B cell (primary cell): ENCODE measurements around the gene ARV1. TPM values are rescaled to one million over a fixed set of nuclear protein-coding genes. Genes with fewer than 3 reads are reported as not detected.

ENCODE experiments used
- ATAC-seq: fragments of 200-7000 bp; cut with Tn5 transposase; one replicate; pipeline ENCODE4 v1.10.0; 2021; ENCODE audit warnings: low read depth, mild to moderate bottlenecking, moderate number of reproducible peaks, moderate library complexity
- CTCF ChIA-PET: fragments of 350-600 bp; sonication (Branson Sonifier 250); formaldehyde crosslinking; loops from one replicate; lab custom pipeline; 2021; ENCODE audit warnings: antibody characterized with exemption, inconsistent platforms; lab: Charles Lee
- POLR2A ChIA-PET: fragments of 350-600 bp; sonication (Branson Sonifier 250); formaldehyde crosslinking; loops from one replicate; lab custom pipeline; 2021; ENCODE audit warnings: antibody characterized with exemption; lab: Charles Lee
- DNase-seq: peaks from one replicate; pipeline ENCODE4 v3.0.0; 2013
- H2AFZ ChIP-seq: 2 replicates; pipeline ENCODE4 v1.6.1; 2012; ENCODE audit warnings: mild to moderate bottlenecking, low read depth, low read length; ENCODE audit not compliant: insufficient read depth, poor library complexity, severe bottlenecking
- H3K27ac ChIP-seq, 2 donors: 1 replicate in 1 of 2; 2 replicates in 1 of 2; pipeline ENCODE4 v1.5.1; 2012 to 2013; ENCODE audit warnings: low read length in 2 of 2, mild to moderate bottlenecking in 2 of 2, moderate library complexity in 1 of 2
- H3K27me3 ChIP-seq, 4 experiments: fragments of 200-600 bp in 1 of 4; sonication (generic) in 1 of 4; replicated peaks in 1 of 4; 1 replicate in 2 of 4; 2 replicates in 2 of 4; pipeline versions ENCODE4 v1.6.1 to v1.7.0; 2013 to 2016; ENCODE audit warnings: low read length in 3 of 4, mild to moderate bottlenecking in 2 of 4, mixed read lengths in 1 of 4, moderate library complexity in 1 of 4; ENCODE audit not compliant: insufficient read depth in 4 of 4, control insufficient read depth in 3 of 4; ENCODE audit errors: control extremely low read depth in 1 of 4
- H3K36me3 ChIP-seq, 2 experiments: replicated peaks in 1 of 2; 1 replicate in 1 of 2; 2 replicates in 1 of 2; pipeline versions ENCODE4 v1.6.1 to v1.7.1; 2013; ENCODE audit warnings: low read length in 1 of 2; ENCODE audit not compliant: insufficient read depth in 2 of 2, control insufficient read depth in 1 of 2; ENCODE audit errors: control extremely low read depth in 1 of 2, extremely low read depth in 1 of 2
- H3K4me1 ChIP-seq, 2 donors: fragments of 200-600 bp in 1 of 2; sonication (generic) in 1 of 2; 1 replicate in 1 of 2; 2 replicates in 1 of 2; pipeline versions ENCODE4 v1.5.1 to v1.6.1; 2013 to 2017; ENCODE audit warnings: low read length in 2 of 2; ENCODE audit not compliant: control insufficient read depth in 2 of 2, insufficient read depth in 2 of 2
- H3K4me2 ChIP-seq: replicated peaks from 2 replicates; pipeline ENCODE3; 2012; ENCODE audit warnings: mild to moderate bottlenecking, low read depth, low read length; ENCODE audit not compliant: poor library complexity, severe bottlenecking
- H3K4me3 ChIP-seq, 5 experiments: fragments of 200-600 bp in 1 of 5; sonication (generic) in 1 of 5; 1 replicate in 3 of 5; 2 replicates in 2 of 5; pipeline versions ENCODE4 v1.5.1 to v1.7.0; 2011 to 2016; ENCODE audit warnings: low read length in 4 of 5, mild to moderate bottlenecking in 4 of 5, low read depth in 2 of 5, control low read depth in 1 of 5, moderate library complexity in 1 of 5; ENCODE audit not compliant: insufficient read depth in 1 of 5; ENCODE audit errors: control extremely low read depth in 1 of 5, extremely low read depth in 1 of 5
- H3K79me2 ChIP-seq: fragments of 200-600 bp; sonication (generic); one replicate; pipeline ENCODE4 v1.6.0; 2016; ENCODE audit warnings: low read length; ENCODE audit not compliant: control insufficient read depth, insufficient read depth
- H3K9ac ChIP-seq: fragments of 200-600 bp; sonication (generic); 2 replicates; pipeline ENCODE4 v1.6.1; 2017; ENCODE audit warnings: mild to moderate bottlenecking, low read length, moderate library complexity
- H3K9me3 ChIP-seq, 3 donors: one replicate each; pipeline versions ENCODE4 v1.6.1 to v1.7.1; 2013; ENCODE audit warnings: low read length in 2 of 3; ENCODE audit not compliant: control insufficient read depth in 2 of 3, insufficient read depth in 1 of 3; ENCODE audit errors: control extremely low read depth in 1 of 3
- H4K20me1 ChIP-seq: 2 replicates; pipeline ENCODE4 v1.6.0; 2012; ENCODE audit warnings: mild to moderate bottlenecking, low read length; ENCODE audit not compliant: insufficient read depth, control insufficient read depth, poor library complexity, severe bottlenecking
- H3K27ac Mint-ChIP-seq: one replicate; pipeline ENCODE4 v1.8.0; 2021; ENCODE audit warnings: mixed read lengths
- H3K27me3 Mint-ChIP-seq: one replicate; pipeline ENCODE4 v1.8.0; 2021; ENCODE audit warnings: mixed read lengths
- H3K4me1 Mint-ChIP-seq: one replicate; pipeline ENCODE4 v1.8.0; 2021; ENCODE audit warnings: mixed read lengths
- H3K4me3 Mint-ChIP-seq: one replicate; pipeline ENCODE4 v1.8.0; 2021; ENCODE audit warnings: mixed read lengths
- H3K9me3 Mint-ChIP-seq: one replicate; pipeline ENCODE4 v1.8.0; 2022; ENCODE audit warnings: mixed read lengths; ENCODE audit not compliant: insufficient read depth
- EZH2 ChIP-seq: IDR thresholded peaks from 2 replicates; pipeline ENCODE4 v1.6.1; 2012; ENCODE audit warnings: borderline replicate concordance, low read depth, mild to moderate bottlenecking, moderate library complexity, low read length; ENCODE audit not compliant: insufficient read depth, poor library complexity, severe bottlenecking
- WGBS: methylation state at CpG from one replicate; pipeline ENCODE4 v1.1.5; 2013; ENCODE audit warnings: missing lambda C conversion rate; ENCODE audit not compliant: insufficient coverage; 5-methylcytosine and 5-hydroxymethylcytosine counted together
- intact Hi-C: fragments of 100-400 bp; cut with micrococcal nuclease; formaldehyde crosslinking; loops from one replicate; pipeline ENCODE4 v1.10.0; 2022
- polyA minus RNA-seq: library from RNA; depleted of rRNA, polyadenylated mRNA; stranded (reverse); fragments of >200 nt; gene quantifications from 2 replicates; pipeline ENCODE4 v1.2.3, GENCODE V29; 2012
- polyA plus RNA-seq: library from polyadenylated mRNA; depleted of rRNA; stranded (reverse); fragments of >200 nt; gene quantifications from 2 replicates; pipeline ENCODE4 v1.2.3, GENCODE V29; 2012
- total RNA-seq, 2 donors: library from RNA; stranded (reverse); fragments of 120-200 nt in 1 of 2; gene quantifications; 1 replicate in 1 of 2; 2 replicates in 1 of 2; pipeline versions ENCODE4 v1.2.3 to v1.2.4, GENCODE V29; 2013 to 2022
- TF ChIP-seq, protein P1 (sequence below): fragments of 200-600 bp; IDR thresholded peaks from one replicate; pipeline ENCODE4 v1.8.0; 2022; ENCODE audit warnings: antibody characterized with exemption, mild to moderate bottlenecking

The ARV1 gene
- total RNA-seq = 10.7 and 12.0 TPM in 2 replicates
- total RNA-seq (2013) = 19.8 TPM
- 11.6 and 11.9 TPM in 2 replicates for polyA plus RNA-seq
- polyA minus RNA-seq = 2.3 and 6.3 TPM in 2 replicates

- Histone ChIP-seq H4K20me1 (no peaks in the 10 kb centered on the region), H3K4me2 (peak within 1 kb of the TSS; percentile 88), H3K36me3 (peaks cover 0 to 9% of the 10 kb centered on the region in 2 experiments), H2AFZ (peak within 1 kb of the TSS; percentile 86), H3K27ac (peak within 1 kb of the TSS; percentile 66 to 78), H3K4me1 (peaks cover 29 to 40% of the 10 kb centered on the region in 2 donors), H3K79me2 (peaks cover 74% of the 10 kb centered on the region), H3K4me3 (peak within 1 kb of the TSS; percentile 67 to 91 (median 74)), H3K27me3 (no peaks in the 10 kb centered on the region), H3K9me3 (no peaks in the 10 kb centered on the region), H3K9ac (peak within 1 kb of the TSS; percentile 76)
- ATAC-seq (peak; percentile 95), DNase-seq (peak; percentile 99)
- no peak for TF ChIP-seq EZH2
- TF ChIP-seq, protein P1, sequence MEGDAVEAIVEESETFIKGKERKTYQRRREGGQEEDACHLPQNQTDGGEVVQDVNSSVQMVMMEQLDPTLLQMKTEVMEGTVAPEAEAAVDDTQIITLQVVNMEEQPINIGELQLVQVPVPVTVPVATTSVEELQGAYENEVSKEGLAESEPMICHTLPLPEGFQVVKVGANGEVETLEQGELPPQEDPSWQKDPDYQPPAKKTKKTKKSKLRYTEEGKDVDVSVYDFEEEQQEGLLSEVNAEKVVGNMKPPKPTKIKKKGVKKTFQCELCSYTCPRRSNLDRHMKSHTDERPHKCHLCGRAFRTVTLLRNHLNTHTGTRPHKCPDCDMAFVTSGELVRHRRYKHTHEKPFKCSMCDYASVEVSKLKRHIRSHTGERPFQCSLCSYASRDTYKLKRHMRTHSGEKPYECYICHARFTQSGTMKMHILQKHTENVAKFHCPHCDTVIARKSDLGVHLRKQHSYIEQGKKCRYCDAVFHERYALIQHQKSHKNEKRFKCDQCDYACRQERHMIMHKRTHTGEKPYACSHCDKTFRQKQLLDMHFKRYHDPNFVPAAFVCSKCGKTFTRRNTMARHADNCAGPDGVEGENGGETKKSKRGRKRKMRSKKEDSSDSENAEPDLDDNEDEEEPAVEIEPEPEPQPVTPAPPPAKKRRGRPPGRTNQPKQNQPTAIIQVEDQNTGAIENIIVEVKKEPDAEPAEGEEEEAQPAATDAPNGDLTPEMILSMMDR = peak; percentile 76
- Mint-ChIP-seq H3K4me3 (peak within 1 kb of the TSS; percentile 99), H3K9me3 (no peaks in the 10 kb centered on the region), H3K27ac (peak within 1 kb of the TSS; percentile 99), H3K4me1 (peaks cover 46% of the 10 kb centered on the region), H3K27me3 (no peaks in the 10 kb centered on the region)
- intact Hi-C loops = loop anchor here (1.0 to 5.0 kb wide), 10 partner anchors 36 to 1636 kb away; partner anchors contain the start of genes ABCB10, C1orf198, CCSAP and FAM89A
- under 1% methylated on average over 79 of the region's 79 CpGs for WGBS
- ChIA-PET POLR2A (interaction anchor here (0.7 kb wide), 1 partner anchor 232 kb away, joined by 5 read pairs; no protein-coding TSS in a partner anchor), CTCF (interaction anchor here (1.1 to 2.4 kb wide), 18 partner anchors 11 to 549 kb away, joined by 3 to 14 read pairs (median 4); partner anchors contain the start of gene TSNAX)
Measured at GRCh38 chr1:230978491-230979388, at the start of gene ARV1, which contains the start of gene TTC13. Gene ARV1 (plus strand): TSS chr1:230979094. CDS start chr1:230979106, 12 bp downstream. Gene TTC13 (minus strand): TSS chr1:230978861. CDS start chr1:230978830, 31 bp downstream.
